ENCODE data around the gene TNFRSF1B.
A peak's percentile ranks its signal among the peaks of the same experiment; 100 is the strongest.

Gene TNFRSF1B

DNA sequence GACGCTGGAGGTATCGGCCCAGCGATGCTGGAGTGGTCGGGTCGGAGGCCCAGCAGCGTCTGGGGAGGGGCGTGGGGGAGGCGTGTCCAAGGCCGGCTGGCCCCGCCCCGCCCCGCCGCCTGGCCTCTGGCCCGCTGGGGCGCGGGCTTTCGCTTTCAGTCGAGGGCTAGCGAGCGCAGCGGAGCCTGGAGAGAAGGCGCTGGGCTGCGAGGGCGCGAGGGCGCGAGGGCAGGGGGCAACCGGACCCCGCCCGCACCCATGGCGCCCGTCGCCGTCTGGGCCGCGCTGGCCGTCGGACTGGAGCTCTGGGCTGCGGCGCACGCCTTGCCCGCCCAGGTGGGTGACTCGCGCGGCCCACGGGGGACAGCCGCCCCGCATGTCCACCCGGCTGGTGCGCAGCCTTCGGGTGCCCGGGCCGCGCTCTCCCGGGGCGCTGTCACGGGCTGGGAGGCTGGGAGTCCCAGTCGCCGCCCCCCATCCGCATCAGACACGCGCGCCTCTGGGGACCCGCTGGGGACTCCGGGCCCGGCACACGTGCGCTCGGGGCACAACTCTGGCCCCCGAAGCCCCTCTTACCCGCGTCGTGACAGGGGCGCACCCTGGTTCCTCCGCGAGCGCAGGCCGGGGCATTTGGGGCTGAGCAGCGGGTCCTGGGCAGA, at the start of gene TNFRSF1B:
TNFRSF1B (plus strand) TSS at position 158 of the 659 bp plus-strand sequence; CDS start at position 259, 101 bp downstream.
- no peak for DNase-seq

DNA sequence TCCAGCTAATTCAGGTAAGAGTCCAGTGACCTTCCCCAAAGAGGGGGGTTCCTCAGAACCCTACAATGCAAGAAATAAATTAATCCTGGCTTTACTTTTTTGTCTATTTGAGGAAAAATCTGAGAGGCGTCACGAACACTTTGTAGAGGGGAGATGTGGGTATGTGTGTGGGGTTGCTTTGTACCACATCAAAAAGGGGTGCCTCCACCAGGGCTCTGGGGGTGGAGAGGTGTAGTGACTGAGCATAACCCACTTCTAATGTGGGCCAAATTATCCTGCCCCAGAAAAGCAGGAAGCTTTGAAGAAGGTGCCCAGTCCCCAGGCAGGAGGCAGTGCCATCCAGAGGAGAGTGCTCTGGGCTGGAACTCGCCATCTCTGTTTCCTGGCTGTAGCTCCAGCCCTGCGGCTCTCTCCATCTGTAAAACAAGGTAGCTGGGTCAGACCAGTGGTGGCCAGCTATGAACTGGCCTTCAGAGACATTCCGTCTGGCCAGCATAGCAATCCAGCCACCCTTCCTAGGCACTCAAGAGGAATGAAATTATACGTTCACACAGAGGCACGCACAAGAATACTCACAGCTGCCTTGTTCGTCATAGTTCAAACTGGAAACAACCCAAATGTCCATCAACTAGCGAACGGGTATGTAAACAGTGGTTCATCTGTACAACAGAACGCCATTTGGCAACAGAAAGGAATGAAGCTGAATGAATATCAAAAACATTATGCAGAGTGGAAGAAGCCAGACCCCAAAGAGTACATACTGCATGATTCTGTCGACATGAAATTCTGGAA, 45.4 kb upstream of the TNFRSF1B start:
- no peak for DNase-seq

DNA sequence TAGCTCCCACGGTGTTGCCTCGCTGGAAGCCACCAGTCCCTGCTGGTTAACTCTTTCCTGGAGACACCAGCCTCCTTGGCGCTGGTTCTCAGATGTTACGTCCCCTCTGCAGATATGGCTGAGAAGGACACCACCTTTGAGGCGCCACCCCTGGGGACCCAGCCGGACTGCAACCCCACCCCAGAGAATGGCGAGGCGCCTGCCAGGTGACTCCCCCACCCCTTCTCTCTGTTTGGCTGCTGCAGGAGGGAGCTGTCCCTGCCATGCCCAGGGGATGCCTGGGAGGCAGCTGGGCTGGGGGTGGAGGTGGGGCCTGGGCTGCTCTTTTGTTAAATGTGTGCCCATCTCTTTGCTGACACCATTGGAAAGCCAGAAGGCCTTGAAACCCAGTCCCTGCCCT, 43.6 kb upstream of the TNFRSF1B start:
- DNase-seq = no peak

DNA sequence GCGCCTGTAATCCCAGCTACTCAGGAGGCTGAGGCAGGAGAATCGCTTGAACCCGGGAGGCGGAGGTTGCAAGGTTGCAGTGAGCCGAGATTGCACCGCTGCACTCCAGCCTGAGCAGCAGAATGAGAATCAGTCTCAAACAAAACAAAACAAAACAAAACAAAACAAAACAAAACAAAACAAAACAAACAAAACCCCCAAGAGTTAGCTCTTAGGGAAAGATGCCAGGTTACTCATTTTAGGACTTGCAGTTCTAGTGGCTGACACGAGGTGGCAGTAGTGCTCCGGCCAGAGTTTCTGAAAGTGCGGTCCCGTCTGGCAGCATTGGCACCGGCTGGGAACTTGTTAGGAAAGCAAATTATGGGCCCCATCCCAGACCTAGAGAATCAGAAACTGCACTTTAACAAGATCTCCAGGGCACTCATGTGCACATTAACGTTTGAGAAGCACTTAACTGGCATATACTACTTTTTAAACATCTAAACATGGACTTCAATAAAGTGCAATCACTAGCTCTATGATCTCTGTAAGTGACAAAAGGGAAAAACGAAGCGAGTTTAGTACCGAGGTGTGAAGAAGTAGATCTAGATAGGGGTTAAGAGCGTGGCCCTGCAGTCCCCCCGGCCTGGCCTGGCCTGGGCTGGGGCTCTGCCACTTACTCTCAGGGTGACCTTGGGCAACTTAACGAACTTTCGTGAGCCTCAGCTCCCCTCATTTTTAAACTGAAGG, 41.9 kb upstream of the TNFRSF1B start:
- DNase-seq = peak; percentile 63

DNA sequence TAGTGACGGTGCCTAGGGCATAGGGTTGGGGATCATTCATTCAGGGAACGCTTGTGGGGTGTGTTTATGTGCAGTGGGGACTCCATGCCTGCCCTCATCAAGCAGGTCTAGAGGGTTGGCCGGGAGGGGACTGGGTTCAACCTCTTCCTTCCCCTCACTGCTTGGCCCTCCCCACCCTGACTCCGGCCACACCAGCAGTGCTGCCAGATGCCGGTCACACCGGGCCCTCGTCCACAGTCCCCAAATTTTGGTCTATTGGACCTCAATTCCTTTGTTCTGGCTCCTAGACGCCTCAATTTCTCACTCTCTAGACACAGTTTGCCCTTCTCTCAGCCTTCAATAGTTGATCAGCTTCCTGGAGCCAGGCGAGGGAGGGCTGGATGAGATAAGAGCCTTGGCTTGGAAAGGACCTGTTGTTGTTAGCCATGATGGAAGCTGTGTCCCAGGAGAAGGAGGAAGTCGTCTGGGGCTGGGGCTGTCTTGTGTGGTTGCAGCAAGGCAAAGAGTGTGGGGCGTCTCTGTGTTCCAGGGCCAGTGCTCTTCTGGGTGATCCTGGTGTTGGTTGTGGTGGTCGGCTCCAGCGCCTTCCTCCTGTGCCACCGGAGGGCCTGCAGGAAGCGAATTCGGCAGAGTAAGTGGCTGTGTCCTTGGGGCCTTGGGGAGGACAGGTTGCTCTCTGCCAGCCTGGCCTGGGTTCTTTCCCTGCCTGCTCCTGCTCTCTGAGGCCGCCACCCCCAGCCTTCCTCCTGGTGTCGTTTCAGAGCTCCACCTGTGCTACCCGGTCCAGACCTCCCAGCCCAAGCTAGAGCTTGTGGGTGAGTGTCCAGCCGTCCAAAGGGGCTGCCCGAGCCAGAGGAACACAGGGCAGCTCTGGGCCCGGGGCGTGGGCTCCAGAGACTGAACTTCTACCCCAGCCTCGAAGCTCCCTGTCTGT, 41.1 kb upstream of the TNFRSF1B start:
- no peak for DNase-seq

DNA sequence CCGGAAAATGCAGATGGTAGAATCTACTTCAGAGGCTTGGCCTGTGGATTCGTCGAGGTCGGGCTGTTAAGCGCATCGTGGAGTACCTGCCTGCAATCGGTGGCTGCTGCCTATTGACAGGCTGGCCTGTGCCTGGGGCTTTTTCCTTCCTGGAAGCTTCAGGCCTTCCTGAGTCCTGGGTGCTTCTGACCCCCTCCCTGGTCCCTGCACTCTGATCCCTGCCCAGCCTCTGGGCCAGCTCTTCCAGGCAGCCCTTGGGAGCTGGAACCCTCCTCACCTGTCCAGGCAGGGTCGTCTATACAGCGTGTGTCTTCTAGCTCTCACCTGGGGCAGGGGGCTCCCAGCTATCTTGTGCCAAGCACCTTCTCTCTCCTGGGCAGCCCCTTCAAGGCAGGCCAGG, 40.0 kb upstream of the TNFRSF1B start:
- DNase-seq = no peak

DNA sequence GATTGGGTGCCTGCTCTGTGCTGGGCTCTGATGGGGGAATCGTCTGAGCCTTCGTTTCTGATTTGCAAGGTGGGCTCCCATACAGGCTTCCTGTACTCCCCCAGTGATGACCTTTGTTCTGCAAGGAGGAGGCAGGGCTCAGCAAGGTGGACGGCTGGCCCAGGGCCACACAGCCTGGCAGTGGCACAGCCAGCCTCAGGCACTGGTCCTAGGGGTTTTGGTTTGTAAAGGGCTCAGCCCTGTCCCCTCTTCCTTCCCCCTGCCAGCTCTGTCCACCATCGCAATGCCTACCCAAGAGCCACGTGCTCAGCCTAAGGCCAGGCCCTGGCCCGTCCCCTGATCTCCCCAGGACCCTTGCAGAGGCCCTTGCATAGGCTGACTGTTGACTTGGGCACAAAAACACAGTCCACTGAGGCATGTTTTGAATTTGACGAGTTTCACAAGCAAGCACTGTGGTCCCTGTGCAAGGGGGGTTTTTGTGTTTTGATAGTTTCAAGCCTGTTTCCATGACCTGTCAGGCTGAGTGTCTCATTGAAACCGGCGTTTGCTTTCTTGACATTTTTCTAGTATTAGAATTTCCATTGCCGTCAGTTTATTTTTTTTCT, 39.5 kb upstream of the TNFRSF1B start:
- DNase-seq = no peak

DNA sequence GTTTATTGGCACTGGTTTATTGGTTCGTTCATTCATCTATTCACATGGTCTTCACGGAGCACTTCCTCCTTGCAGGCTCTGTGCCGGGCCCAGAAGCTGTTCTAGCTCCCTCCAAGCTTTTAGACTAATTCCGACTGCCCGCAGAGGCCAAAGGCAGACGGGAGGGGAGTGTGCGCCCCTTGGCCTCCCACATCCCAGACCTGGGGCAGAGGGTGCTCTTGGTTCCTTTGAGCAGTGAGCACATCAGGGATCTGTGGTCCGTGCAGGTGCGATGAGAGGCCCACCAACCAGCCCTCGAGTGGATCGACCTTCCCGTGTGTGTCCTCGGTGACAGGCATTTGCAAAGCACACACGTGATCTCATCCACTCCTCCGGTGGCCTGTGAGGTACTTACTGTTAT, 38.7 kb upstream of the TNFRSF1B start:
- no peak for DNase-seq

DNA sequence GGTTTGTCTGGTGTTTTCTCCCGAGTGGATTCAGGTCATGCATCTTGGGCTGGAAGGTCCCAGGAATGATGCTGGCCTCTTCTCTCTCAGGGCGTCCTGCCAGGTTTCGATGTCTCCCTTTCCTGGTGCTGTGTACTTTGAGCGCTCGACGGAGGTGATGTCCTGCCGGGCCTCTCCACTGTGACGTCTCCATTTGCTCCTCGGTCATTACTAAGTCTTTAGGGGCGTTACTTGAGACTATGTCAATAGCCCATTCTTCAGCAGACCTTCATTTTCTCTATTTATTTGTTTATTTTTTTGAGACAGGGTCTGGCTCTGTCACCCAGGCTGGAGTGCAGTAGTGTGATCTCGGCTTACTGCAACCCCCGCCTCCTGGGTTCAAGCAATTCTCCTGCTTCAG, 37.2 kb upstream of the TNFRSF1B start:
- DNase-seq = no peak

DNA sequence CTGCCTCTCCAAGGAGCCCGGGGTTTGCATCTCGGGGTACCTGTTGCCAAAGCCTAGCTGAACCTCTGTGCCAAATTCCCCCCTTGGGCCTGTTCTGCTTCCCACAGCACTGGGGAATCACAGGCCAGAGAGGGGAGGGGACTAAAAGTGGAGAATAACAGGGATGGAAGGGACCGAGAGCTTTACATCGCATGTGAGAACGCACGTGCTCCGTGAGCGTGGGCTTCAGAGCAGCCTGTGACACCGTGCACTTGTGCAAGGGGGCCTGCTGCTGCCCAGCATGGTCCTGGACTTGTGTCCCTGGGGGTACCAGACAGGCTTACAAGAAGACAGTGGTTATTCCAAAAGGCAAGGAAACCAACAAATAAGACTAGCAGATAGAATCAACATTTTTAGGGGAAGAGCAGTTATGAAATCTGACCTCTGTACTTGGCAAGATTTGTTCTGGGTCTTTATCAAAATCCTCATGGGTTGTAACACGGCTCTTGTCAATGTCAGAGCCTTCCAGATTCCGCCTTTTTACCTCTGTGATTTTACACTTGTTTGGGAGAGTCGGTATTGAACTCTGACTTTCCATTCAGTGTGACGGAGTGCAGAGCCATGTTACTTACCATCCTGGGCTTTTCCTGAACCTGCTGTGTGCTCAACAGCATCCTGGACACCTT, 36.2 kb upstream of the TNFRSF1B start:
- DNase-seq = no peak

DNA sequence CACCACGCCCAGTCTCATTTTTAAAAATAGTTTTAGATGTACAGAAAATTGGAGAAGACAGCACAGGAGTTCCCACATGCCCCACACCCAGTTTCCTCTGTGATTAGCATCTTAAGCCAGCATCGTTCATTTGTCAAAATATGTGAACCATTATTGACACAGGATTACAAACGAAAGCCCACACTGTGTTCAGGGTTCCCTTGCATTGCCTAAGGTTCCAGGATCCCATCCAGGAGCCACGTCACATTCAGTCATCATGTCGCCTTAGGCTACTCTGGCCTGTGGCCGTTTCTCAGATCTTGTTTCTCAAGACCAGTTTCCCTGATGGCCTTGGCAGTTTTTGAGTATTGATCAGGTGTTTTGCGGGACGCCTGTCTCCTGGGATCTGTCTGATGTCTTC, 34.7 kb upstream of the TNFRSF1B start:
- no peak for DNase-seq

DNA sequence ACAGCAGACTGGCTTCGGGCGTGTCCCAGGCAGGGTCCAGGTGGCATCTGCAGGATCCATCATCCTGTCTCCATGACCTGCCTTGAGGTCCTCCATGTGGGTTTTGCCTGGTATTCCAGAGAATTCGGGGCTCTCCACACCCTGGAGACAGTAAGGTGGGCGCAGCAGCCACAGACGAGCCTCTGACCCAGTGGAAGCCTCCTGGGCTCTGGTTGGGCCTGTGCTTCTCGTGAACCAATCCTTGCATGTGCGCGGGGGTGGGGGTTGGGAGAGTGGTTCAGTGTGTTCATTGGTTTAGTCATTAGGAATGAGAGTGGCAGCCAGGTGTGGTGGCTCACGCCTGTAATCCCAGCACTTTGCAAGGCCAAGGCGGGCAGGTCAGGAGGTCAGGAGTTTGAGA, 32.1 kb upstream of the TNFRSF1B start:
- DNase-seq = no peak

DNA sequence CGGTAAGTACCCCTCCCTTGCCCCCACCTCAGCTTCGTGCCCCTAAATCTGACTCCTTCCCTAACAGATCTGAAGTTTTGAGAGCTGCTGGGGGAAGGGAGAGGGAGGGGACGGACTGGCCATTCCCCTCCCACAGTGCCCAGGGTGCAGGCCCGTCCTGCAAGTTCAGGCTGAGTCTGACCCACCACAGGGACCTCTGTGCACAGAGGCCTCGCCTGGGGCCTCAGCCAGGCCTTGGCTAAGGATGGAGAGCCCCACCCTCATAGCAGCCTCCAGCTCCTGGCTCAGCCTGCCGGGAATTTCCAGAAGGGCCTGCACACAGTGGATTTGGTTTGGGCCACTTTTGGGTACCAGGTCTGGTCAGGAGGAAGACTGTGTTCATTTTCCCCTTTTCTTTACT, 31.2 kb upstream of the TNFRSF1B start:
- DNase-seq = no peak

DNA sequence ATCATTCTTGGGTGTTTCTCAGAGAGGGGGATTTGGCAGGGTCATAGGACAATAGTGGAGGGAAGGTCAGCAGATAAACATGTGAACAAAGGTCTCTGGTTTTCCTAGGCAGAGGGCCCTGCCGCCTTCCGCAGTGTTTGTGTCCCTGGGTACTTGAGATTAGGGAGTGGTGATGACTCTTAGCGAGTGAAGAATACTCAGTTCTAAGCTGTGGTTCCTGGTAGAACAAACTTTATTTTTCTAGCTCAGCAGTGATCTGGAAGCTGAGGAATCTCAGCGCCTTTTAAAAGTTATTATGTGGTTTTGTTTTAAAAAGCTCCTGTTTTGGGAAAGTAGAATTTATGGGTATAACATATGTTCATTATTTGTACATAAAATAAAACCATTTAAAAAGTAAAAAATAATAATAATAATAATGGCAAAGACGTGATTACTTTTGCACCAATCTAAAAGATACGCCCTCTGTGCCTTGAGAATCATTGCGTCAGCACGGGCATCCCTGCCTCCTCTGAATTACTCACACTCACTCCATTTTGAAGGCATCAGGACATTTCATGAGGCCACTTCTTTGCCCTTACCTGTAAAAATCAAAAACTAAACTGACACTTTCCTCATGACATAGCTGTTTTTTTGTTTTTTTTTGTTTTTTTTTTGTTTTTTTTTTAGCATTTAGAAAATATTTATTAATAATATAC, 29.7 kb upstream of the TNFRSF1B start:
- no peak for DNase-seq

DNA sequence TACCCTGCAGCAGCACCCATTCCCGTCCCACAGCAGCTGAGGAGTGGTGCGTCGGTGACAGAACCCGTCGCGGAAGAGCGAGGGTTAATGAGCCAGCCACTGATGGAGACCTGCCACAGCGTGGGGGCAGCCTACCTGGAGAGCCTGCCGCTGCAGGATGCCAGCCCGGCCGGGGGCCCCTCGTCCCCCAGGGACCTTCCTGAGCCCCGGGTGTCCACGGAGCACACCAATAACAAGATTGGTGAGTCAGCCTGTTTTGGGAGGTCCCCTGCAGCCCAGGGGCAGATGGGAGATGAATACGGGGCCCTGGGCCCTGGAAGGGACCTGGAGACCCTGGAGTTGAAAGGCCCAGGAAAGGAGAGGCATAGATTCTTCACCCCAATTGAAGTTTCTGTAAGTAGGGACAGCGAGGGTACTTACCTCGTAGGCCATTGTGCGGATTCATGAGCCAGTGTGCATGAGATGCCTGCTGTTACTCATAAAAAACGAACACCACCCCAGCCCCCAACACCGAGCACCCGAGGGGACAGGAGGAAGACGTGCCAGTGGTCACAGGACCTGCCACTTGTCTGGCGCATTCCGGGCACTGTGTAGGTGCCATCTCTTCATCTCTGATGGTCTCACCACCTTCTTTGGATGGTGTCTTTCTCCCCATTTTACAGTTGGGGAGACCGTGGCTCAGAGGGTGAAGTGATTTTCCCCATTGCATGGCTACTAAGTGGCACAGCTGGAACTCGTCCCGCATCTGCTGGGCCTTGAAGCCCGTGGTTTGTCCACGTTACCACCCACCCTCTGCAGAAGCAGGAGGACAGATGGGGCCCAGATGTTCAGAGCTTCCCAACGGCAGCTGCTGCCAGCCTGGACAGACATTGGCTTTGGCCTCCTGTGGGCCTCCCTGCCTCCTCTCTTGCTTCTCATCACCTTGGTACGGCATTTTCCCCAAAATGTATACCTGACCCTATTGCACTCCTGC, 28.3 kb upstream of the TNFRSF1B start:
- no peak for DNase-seq

DNA sequence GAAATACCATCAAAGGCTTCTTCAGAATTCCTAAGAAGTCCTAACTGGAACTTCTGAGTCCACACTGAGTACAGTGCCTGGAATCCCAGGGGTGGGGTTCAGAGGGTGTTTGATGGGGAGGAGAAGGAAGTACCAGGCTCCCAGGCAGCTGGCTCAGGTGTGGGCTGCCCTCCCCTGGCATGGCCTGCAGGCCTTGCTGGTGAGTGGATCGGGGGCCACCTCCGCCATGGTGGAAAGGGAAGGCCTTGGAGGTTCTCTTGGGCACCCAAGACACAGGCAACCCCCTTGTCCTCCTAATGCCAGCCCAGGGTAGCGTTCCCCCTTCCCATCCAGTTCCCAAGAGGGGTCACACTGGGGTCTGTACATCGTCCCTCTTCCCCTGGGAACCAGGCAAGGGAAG, 26.8 kb upstream of the TNFRSF1B start:
- no peak for DNase-seq

DNA sequence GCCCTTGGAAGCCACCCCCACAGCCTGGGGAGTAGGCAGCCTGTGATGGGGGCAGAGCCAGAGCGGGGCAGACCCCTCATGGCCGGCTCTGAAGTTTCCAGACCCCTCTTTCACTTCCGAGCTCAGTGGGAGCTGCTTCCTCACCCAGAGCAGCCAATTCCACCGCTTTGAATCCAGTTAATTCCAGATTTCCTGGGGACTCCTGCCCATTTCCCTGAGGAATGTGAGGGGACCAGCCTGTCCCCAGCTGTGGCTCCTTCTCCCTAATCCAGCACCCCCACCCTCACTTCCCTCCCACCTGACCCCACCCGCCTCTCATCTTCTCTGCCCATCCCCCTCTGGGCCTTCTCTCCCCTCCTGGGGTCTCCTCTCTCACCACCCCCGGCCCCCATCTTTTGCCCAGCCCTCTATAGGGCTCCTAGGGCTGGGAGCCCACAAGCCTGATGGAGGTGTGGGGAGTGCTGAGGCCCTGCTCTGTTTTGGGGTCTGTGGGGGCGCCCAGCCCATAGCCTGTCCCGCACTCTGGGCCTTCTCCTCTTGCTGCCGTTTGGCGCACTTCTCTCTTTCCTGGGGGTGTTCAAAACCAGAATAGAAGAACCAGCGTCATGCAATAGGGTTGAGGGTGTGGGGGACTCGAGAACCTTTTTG, 26.2 kb upstream of the TNFRSF1B start:
- DNase-seq = no peak

DNA sequence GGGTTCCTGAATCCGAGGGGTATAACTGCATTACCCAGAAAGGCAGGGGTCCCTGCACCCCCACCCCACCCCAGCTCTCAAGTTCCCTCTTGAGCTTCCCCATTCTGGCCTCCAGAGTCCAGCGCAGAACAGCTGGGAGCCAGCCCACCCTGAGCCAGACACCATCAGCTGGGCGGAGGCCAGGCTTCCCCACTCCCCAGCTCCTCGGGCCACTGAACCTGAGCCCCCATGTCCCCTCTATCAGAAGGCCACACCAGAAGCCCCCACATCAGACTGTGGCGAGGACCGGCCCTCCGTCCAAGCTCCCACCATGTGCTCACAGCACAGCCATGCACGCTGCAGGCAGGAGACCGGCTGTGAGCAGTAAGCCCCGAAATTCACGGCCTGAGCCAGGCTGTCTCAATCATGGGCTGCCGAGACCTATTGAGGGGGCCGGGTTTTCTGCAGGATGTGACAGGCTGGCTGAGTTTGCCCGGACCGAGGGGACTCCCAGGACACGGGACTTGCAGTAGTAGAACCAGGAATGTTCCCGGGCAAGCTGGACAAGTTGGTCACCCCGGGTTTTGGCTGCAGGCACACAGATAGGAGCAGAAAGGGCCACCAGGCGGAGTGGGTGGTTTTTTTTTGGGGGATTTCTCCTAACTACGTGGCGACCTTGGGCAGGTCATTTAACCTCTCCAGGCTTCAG, 25.5 kb upstream of the TNFRSF1B start:
- no peak for DNase-seq
